HPDE6-E6E7 (cell line): ENCODE measurements around the gene MYL12A.
"Not testable (repeated sequence)": the region's sequence is repeated elsewhere in the genome, so short reads cannot be mapped to it uniquely, and the experiment has no call there.

Experiments used
- DNase-seq: peaks from one replicate; pipeline ENCODE4 v3.0.0; 2011; ENCODE audit warnings: missing footprints; ENCODE audit errors: extremely low spot score

The MYL12A gene

GRCh38 chr18:3247240-3248061, at the start of gene MYL12A:
Gene MYL12A, plus strand, starts transcription at chr18:3247801. Its CDS starts 5,447 bp downstream, at chr18:3253248.
- peak; percentile 86 for DNase-seq

DNA sequence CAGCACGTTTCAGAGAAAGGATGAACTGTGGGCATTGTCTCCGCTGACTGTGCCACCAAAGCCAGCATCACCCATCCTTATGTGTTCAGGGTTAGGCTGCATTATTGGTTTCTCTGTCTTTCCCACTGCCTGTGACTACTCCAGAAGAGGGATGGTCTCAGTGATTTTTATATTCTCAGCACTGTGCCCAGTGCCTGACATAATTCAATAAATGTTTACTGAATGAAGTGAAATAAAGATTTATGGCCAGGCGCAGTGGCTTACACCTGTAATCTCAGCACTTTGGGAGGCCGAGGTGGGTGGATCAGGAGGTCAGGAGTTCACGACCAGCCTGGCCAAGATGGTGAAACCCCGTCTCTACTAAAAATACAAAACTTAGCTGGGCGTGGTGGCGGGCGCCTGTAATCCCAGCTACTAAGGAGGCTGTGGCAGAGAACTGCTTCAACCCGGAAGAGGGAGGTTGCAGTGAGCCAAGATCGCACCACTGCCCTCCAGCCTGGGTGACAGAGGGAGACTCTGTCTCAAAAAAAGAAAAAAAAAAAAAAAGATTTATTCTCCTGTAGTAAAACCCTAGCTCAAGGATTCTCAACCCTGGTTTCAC, 49.2 kb upstream of the MYL12A start:
- not testable (repeated sequence) for DNase-seq

GRCh38 chr18:3199942-3200645, 47.5 kb upstream of the MYL12A start:
- no peak for DNase-seq

- DNase-seq, result no peak
Measured at GRCh38 chr18:3205239-3205638, 42.4 kb upstream of the MYL12A start.

GRCh38 chr18:3207565-3207964, 40.0 kb upstream of the MYL12A start:
- peak; percentile 81 for DNase-seq

DNA sequence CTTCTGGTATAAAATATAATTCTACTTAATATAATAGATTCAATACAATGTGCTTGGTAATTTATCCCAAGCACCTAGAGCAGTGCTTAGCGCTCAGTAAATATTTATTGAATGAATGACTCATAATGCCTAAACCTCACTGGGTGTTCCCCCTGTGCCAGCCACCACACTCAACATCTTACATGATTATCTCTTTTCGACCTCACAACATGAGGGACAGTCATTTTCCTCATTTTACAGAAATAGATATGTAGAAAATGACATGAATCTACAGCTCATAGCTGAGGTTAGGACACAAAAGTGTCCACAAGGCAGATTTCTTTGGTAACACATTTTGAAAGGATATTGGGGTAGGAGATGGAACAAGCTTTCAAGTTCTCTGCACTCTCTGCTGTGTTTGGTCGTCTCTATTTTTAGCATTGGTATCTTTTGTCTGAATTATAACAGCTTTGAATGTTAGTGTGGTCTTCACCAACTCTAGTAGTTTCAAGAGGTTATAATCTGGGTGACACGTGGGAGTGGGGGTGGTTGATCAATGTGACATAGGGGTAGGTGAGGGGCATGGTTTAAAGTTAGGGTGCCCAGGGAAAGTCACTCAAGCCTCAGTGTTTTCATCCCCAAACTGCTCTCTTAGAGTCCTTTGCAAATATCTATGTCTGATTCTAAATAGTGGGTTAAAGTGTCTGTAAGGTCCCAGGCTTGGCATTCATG, 37.6 kb upstream of the MYL12A start:
- no peak for DNase-seq

- no peak for DNase-seq
Measured at GRCh38 chr18:3211236-3211992, 36.2 kb upstream of the MYL12A start.

GRCh38 chr18:3212657-3213056, 34.9 kb upstream of the MYL12A start:
- DNase-seq, result no peak

DNA sequence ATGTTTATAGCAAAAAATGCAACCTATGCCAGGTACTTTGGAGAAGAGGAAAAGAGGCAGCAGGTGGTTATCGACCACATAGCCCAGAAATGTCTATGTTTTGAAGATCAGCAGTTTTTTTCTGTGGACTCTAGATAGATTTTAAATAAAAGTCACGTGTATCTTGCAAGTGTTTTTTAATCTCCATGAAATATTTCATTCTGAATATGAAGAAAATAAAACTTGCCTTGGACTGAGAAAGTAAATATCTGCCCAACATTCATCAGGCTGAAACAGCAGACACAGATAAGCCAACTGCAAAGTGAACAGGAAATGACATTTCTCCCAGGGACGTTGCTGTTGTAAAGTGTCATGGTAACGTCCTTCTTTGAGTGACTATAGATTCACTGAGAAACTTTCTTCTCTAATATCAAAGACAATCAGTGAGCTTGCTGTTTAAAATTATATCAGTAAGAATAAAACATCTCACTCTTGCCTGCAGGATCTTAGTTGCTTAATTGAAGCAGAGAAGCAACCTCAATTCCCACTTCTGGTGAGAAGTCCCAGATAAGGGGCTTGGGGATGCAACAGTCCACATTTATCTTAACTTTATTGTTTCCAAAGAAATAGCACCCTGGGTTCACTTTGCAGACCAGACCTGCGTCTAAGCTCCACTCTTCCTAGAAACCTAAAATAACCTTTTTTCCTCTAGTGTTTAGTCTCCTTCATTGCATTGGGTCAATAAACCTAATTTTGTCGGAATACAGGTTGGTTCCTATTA, 34.1 kb upstream of the MYL12A start:
- no peak for DNase-seq

DNA sequence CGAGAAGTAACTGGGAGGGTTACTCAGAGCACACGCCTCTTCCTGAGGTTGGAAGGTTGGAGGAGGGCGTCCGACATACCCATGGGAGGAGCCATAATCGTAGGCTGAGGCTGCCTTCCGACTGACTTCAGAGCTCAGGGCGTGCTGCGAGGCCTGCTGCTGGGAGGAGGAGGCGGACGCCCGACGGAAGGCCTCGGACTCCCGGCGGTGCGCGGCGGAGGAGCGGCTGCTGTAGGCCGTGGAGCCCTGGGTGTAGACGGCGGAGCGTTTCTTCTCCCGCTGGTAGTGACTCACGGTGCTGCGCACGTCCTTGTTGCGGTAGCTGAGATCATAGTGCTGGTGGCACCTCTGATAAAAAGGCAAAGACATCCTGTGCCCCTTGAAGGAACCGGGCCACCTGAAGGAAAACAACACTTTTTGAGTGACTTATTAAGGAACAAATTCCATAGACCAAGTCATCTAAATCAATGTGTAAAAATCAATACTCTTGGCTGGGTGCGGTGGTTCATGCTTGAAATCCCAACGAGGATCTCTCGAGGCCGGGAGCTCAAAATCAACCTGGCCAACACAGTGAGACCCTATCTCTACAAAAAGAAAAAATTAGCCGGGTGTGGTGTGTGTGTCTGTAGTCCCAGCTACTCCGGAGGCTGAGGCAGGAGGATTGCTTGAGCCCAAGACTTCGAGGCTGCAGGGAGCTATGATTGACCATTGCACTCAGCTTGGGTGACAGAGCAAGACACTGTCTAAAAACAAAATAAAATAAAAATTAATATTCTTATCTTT, 32.6 kb upstream of the MYL12A start:
- DNase-seq, result no peak

DNA sequence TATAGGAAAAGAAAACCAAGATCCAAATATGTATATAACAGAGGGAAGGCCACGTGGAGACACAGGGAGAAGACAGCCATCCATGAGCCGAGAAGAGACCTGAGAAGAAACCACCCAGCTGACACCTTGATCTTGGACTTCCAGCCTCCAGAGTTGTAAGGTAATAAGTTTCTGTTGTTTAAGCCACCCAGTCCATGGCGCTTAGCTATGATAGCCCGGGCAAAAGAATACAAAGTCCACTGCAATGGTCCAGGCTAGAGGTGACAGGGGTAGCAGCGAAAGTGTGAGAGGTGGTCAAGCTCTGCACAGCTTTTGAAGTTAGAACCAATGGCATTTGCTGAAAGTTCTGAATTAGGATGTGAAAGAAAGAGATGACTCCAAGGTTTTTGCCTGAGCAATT, 30.6 kb upstream of the MYL12A start:
- DNase-seq, result no peak

- peak; percentile 37 for DNase-seq
Measured at GRCh38 chr18:3217948-3218647, 29.5 kb upstream of the MYL12A start.

DNA sequence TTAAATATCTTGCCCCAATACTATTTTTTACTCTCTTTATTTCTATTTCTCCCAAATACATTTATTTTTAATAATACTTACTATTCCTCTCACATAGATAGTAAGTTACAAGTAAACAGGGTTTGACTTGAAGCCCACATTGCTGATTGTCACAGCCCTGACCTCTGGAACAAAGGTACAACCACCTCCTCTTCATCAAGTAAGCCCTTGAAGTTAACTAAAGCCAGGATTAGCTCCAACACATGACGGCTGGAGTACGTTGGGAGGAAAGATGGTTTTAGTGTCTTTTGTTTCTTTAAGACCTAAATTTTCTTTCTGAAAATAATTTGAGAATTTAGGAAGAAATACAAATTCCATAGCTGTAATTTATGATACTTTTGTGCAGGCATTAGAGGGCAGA, 28.8 kb upstream of the MYL12A start:
- DNase-seq, result no peak

- no peak for DNase-seq
Measured at GRCh38 chr18:3219241-3219630, 28.4 kb upstream of the MYL12A start.

- no peak for DNase-seq
Measured at GRCh38 chr18:3219631-3220335, 27.8 kb upstream of the MYL12A start, which contains the start of gene MYOM1. Gene MYOM1, minus strand, starts transcription at chr18:3219968. Its CDS starts 4,745 bp downstream, at chr18:3215223.

GRCh38 chr18:3220868-3221267, 26.7 kb upstream of the MYL12A start:
- not testable (repeated sequence) for DNase-seq

DNA sequence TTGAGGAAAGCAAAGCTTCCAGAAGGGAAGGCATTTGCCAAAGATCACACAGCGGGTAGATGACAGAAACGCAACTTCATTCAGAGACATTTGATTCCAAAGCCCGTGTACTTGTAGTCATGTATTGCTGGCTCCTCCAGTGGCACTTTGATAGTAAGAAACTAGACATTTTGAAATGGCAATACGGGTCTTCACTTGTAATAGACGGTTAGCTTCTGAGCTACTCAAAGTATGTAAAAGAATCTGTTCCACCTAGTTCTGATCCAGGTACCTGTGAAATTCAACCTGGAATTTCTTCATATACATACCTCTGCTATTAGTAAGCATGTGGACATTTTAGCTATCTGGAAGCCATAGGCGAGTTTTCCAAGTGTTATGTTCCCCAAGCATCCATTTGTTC, 26.1 kb upstream of the MYL12A start:
- no peak for DNase-seq

GRCh38 chr18:3223356-3223755, 24.2 kb upstream of the MYL12A start:
- no peak for DNase-seq
